Measurements from ENCODE around the gene SERPINA4. TPM values are rescaled to one million over a fixed set of nuclear protein-coding genes. Genes with fewer than 3 reads are reported as not detected.

The SERPINA4 gene
- total and polyA plus RNA-seq, 2 of the 13 experiments (the other 11 are each of a cell fraction or from before 2014, with no cell fraction given): 39.1 to 57.8 TPM

DNA sequence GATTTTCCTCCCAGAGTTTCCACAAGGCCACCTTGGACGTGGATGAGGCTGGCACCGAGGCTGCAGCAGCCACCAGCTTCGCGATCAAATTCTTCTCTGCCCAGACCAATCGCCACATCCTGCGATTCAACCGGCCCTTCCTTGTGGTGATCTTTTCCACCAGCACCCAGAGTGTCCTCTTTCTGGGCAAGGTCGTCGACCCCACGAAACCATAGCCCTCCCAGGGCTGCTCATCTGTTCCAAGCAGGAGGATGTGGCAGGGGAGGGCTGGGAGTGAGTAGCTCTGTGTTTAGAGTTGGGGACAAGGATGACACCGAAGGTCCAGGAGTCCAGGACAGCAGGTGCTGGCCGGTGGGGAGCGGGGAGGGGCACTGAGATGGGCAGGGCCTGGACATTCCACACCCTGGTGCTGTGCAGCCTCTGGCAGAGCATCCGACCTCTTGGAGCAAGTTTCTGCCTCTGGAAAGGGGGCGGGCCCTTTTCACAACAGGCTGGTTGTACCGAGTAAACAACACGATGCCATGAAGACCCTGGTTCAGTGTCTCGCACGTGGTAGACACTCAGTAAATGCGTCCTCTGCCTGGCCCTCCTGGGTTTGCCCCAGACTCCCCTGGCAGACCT is 8.2 kb downstream of the SERPINA4 start (continued):
- TF ChIP-seq, protein P1, sequence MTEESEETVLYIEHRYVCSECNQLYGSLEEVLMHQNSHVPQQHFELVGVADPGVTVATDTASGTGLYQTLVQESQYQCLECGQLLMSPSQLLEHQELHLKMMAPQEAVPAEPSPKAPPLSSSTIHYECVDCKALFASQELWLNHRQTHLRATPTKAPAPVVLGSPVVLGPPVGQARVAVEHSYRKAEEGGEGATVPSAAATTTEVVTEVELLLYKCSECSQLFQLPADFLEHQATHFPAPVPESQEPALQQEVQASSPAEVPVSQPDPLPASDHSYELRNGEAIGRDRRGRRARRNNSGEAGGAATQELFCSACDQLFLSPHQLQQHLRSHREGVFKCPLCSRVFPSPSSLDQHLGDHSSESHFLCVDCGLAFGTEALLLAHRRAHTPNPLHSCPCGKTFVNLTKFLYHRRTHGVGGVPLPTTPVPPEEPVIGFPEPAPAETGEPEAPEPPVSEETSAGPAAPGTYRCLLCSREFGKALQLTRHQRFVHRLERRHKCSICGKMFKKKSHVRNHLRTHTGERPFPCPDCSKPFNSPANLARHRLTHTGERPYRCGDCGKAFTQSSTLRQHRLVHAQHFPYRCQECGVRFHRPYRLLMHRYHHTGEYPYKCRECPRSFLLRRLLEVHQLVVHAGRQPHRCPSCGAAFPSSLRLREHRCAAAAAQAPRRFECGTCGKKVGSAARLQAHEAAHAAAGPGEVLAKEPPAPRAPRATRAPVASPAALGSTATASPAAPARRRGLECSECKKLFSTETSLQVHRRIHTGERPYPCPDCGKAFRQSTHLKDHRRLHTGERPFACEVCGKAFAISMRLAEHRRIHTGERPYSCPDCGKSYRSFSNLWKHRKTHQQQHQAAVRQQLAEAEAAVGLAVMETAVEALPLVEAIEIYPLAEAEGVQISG (CRISPR knock-in tag; IDR thresholded peaks at IDR 0.05): peak; percentile 48
- TF ChIP-seq, protein P2, sequence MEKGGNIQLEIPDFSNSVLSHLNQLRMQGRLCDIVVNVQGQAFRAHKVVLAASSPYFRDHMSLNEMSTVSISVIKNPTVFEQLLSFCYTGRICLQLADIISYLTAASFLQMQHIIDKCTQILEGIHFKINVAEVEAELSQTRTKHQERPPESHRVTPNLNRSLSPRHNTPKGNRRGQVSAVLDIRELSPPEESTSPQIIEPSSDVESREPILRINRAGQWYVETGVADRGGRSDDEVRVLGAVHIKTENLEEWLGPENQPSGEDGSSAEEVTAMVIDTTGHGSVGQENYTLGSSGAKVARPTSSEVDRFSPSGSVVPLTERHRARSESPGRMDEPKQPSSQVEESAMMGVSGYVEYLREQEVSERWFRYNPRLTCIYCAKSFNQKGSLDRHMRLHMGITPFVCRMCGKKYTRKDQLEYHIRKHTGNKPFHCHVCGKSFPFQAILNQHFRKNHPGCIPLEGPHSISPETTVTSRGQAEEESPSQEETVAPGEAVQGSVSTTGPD (CRISPR knock-in tag; IDR thresholded peaks at IDR 0.05): peak; percentile 82
- TF ChIP-seq, protein P3, sequence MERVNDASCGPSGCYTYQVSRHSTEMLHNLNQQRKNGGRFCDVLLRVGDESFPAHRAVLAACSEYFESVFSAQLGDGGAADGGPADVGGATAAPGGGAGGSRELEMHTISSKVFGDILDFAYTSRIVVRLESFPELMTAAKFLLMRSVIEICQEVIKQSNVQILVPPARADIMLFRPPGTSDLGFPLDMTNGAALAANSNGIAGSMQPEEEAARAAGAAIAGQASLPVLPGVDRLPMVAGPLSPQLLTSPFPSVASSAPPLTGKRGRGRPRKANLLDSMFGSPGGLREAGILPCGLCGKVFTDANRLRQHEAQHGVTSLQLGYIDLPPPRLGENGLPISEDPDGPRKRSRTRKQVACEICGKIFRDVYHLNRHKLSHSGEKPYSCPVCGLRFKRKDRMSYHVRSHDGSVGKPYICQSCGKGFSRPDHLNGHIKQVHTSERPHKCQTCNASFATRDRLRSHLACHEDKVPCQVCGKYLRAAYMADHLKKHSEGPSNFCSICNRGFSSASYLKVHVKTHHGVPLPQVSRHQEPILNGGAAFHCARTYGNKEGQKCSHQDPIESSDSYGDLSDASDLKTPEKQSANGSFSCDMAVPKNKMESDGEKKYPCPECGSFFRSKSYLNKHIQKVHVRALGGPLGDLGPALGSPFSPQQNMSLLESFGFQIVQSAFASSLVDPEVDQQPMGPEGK (CRISPR knock-in tag; IDR thresholded peaks at IDR 0.05): peak; percentile 81
- TF ChIP-seq, protein P4, sequence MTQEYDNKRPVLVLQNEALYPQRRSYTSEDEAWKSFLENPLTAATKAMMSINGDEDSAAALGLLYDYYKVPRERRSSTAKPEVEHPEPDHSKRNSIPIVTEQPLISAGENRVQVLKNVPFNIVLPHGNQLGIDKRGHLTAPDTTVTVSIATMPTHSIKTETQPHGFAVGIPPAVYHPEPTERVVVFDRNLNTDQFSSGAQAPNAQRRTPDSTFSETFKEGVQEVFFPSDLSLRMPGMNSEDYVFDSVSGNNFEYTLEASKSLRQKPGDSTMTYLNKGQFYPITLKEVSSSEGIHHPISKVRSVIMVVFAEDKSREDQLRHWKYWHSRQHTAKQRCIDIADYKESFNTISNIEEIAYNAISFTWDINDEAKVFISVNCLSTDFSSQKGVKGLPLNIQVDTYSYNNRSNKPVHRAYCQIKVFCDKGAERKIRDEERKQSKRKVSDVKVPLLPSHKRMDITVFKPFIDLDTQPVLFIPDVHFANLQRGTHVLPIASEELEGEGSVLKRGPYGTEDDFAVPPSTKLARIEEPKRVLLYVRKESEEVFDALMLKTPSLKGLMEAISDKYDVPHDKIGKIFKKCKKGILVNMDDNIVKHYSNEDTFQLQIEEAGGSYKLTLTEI (CRISPR knock-in tag; conservative IDR thresholded peaks at IDR 0.05): no peak
- TF ChIP-seq MIER2 (CRISPR knock-in tag; IDR thresholded peaks at IDR 0.05): no peak
- TF ChIP-seq ZNF484 (CRISPR knock-in tag; IDR thresholded peaks at IDR 0.05; ENCODE audit: borderline replicate concordance, low read depth): no peak
- TF ChIP-seq SNRNP70 (IDR thresholded peaks at IDR 0.05; ENCODE audit: low read depth, low read length): no peak
- peak; percentile 83 for TF ChIP-seq RXRA (CRISPR knock-in tag; IDR thresholded peaks at IDR 0.05)
- no peak for TF ChIP-seq SMAD1 (CRISPR knock-in tag; IDR thresholded peaks at IDR 0.05; ENCODE audit: borderline replicate concordance, low read depth)
- TF ChIP-seq, protein P5, sequence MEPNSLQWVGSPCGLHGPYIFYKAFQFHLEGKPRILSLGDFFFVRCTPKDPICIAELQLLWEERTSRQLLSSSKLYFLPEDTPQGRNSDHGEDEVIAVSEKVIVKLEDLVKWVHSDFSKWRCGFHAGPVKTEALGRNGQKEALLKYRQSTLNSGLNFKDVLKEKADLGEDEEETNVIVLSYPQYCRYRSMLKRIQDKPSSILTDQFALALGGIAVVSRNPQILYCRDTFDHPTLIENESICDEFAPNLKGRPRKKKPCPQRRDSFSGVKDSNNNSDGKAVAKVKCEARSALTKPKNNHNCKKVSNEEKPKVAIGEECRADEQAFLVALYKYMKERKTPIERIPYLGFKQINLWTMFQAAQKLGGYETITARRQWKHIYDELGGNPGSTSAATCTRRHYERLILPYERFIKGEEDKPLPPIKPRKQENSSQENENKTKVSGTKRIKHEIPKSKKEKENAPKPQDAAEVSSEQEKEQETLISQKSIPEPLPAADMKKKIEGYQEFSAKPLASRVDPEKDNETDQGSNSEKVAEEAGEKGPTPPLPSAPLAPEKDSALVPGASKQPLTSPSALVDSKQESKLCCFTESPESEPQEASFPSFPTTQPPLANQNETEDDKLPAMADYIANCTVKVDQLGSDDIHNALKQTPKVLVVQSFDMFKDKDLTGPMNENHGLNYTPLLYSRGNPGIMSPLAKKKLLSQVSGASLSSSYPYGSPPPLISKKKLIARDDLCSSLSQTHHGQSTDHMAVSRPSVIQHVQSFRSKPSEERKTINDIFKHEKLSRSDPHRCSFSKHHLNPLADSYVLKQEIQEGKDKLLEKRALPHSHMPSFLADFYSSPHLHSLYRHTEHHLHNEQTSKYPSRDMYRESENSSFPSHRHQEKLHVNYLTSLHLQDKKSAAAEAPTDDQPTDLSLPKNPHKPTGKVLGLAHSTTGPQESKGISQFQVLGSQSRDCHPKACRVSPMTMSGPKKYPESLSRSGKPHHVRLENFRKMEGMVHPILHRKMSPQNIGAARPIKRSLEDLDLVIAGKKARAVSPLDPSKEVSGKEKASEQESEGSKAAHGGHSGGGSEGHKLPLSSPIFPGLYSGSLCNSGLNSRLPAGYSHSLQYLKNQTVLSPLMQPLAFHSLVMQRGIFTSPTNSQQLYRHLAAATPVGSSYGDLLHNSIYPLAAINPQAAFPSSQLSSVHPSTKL (CRISPR knock-in tag; IDR thresholded peaks at IDR 0.05): peak; percentile 53
- TF ChIP-seq ZNF746 (CRISPR knock-in tag; IDR thresholded peaks at IDR 0.05): no peak
- TF ChIP-seq, protein P6, sequence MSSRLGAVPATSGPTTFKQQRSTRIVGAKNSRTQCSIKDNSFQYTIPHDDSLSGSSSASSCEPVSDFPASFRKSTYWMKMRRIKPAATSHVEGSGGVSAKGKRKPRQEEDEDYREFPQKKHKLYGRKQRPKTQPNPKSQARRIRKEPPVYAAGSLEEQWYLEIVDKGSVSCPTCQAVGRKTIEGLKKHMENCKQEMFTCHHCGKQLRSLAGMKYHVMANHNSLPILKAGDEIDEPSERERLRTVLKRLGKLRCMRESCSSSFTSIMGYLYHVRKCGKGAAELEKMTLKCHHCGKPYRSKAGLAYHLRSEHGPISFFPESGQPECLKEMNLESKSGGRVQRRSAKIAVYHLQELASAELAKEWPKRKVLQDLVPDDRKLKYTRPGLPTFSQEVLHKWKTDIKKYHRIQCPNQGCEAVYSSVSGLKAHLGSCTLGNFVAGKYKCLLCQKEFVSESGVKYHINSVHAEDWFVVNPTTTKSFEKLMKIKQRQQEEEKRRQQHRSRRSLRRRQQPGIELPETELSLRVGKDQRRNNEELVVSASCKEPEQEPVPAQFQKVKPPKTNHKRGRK (CRISPR knock-in tag; IDR thresholded peaks at IDR 0.05): no peak
- no peak for TF ChIP-seq ETV5 (CRISPR knock-in tag; IDR thresholded peaks at IDR 0.05; ENCODE audit: borderline replicate concordance)
- no peak for TF ChIP-seq JUN (CRISPR knock-in tag; IDR thresholded peaks at IDR 0.05)

Measured in HepG2 (cell line).